Smooth muscle cell (in vitro differentiated cells): ENCODE data around the gene ZRANB1. TPM values are rescaled to one million over a fixed set of nuclear protein-coding genes. Genes with fewer than 3 reads are reported as not detected.

Experiments
- DNase-seq: peaks from one replicate; lab custom pipeline; 2025; ENCODE audit not compliant: unreplicated experiment; lab: John Stamatoyannopoulos, UW
- H2AFZ ChIP-seq: fragments of 200-600 bp; sonication (generic); 2 replicates; pipeline ENCODE4 v1.6.0; 2016; ENCODE audit warnings: antibody characterized with exemption, low read depth, mild to moderate bottlenecking
- H3F3A ChIP-seq: fragments of 200-600 bp; sonication (generic); 2 replicates; pipeline ENCODE4 v1.6.0; 2017; ENCODE audit warnings: antibody characterized with exemption, low read depth
- H3K27ac ChIP-seq: fragments of 200-600 bp; sonication (generic); 2 replicates; pipeline ENCODE4 v1.5.1; 2016; ENCODE audit warnings: low read depth, mild to moderate bottlenecking
- H3K27me3 ChIP-seq: fragments of 200-600 bp; sonication (generic); 2 replicates; pipeline ENCODE4 v1.6.1; 2016; ENCODE audit warnings: low read depth, mild to moderate bottlenecking
- H3K36me3 ChIP-seq: fragments of 200-600 bp; sonication (generic); 2 replicates; pipeline ENCODE4 v1.5.1; 2016; ENCODE audit warnings: low read depth
- H3K4me1 ChIP-seq: fragments of 200-600 bp; sonication (generic); 2 replicates; pipeline ENCODE4 v1.5.1; 2016; ENCODE audit warnings: low read depth
- H3K4me2 ChIP-seq: fragments of 200-600 bp; sonication (generic); 2 replicates; pipeline ENCODE4 v1.6.0; 2016; ENCODE audit warnings: mild to moderate bottlenecking
- H3K4me3 ChIP-seq: fragments of 200-600 bp; sonication (generic); 2 replicates; pipeline ENCODE4 v1.5.1; 2016; ENCODE audit warnings: mild to moderate bottlenecking
- H3K79me2 ChIP-seq: fragments of 200-600 bp; sonication (generic); 2 replicates; pipeline ENCODE4 v1.6.0; 2016; ENCODE audit warnings: low read depth, mild to moderate bottlenecking
- H3K9ac ChIP-seq: fragments of 200-600 bp; sonication (generic); 2 replicates; pipeline ENCODE4 v1.6.0; 2016; ENCODE audit warnings: low read depth
- H3K9me3 ChIP-seq: fragments of 200-600 bp; sonication (generic); replicated peaks from 2 replicates; pipeline ENCODE4 v1.5.1; 2016; ENCODE audit warnings: low read depth
- H4K20me1 ChIP-seq: fragments of 200-600 bp; sonication (generic); 2 replicates; pipeline ENCODE4 v1.6.0; 2016; ENCODE audit warnings: low read depth
- WGBS: methylation state at CpG from one replicate; pipeline ENCODE4 v1.1.7; 2016; ENCODE audit warnings: low lambda C conversion rate; 5-methylcytosine and 5-hydroxymethylcytosine counted together
- polyA plus RNA-seq: library from polyadenylated mRNA; unstranded; fragments of >200 nt; fragmentation: Nextera tagmentation; extraction: Ambion mirVana; gene quantifications from 2 replicates; pipeline ENCODE4 v1.2.1, GENCODE V29; 2016
- total RNA-seq: library from RNA; depleted of rRNA; stranded (reverse); fragments of >200 nt; gene quantifications from 2 replicates; pipeline ENCODE4 v1.2.3, GENCODE V29; 2014
- TF ChIP-seq, protein P1 (sequence below): fragments of 200-600 bp; sonication (generic); IDR thresholded peaks from 2 replicates; pipeline ENCODE4 v1.5.1; 2017; ENCODE audit warnings: borderline replicate concordance, mild to moderate bottlenecking, antibody characterized with exemption; ENCODE audit not compliant: insufficient read depth, poor library complexity, severe bottlenecking

Gene ZRANB1
- total and polyA plus RNA-seq, 2 experiments from 2014 or later: 7.5 to 24.1 TPM

DNA sequence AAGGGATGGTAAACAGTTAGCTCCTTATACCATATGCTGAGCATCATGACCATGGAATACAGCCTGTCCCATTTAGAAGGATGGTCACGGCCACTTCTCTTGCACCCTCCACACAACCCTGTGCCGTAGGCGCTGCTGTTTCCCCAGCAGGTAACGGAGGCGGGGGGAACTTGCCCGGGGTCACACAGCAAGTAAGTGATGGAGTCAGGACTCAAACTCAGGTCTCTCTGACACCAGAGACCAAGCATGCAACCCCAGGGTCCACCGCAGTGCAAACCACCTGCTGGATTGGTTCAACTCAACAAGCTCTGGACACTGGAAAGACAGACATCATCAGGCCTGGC is 71.6 kb downstream of the ZRANB1 start:
- H3K27me3 ChIP-seq: no peaks in the 10 kb centered on the region
- over 99% methylated on average over 7 of the region's 7 CpGs for WGBS
- TF ChIP-seq, protein P1, sequence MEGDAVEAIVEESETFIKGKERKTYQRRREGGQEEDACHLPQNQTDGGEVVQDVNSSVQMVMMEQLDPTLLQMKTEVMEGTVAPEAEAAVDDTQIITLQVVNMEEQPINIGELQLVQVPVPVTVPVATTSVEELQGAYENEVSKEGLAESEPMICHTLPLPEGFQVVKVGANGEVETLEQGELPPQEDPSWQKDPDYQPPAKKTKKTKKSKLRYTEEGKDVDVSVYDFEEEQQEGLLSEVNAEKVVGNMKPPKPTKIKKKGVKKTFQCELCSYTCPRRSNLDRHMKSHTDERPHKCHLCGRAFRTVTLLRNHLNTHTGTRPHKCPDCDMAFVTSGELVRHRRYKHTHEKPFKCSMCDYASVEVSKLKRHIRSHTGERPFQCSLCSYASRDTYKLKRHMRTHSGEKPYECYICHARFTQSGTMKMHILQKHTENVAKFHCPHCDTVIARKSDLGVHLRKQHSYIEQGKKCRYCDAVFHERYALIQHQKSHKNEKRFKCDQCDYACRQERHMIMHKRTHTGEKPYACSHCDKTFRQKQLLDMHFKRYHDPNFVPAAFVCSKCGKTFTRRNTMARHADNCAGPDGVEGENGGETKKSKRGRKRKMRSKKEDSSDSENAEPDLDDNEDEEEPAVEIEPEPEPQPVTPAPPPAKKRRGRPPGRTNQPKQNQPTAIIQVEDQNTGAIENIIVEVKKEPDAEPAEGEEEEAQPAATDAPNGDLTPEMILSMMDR: no peak
- H3K4me2 ChIP-seq: no peak overlapping the region
- H3K9ac ChIP-seq: no peak overlapping the region
- H2AFZ ChIP-seq: no peak overlapping the region
- H3K4me1 ChIP-seq: no peaks in the 10 kb centered on the region
- H3K36me3 ChIP-seq: no peaks in the 10 kb centered on the region
- no peaks in the 10 kb centered on the region for H3K9me3 ChIP-seq
- H3K4me3 ChIP-seq: no peak overlapping the region
- H3K27ac ChIP-seq: no peak overlapping the region
- no peak for DNase-seq
- H3K79me2 ChIP-seq: peaks cover 57% of the 10 kb centered on the region
- H4K20me1 ChIP-seq: peaks cover 100% of the 10 kb centered on the region
- H3F3A ChIP-seq: no peaks in the 10 kb centered on the region

DNA sequence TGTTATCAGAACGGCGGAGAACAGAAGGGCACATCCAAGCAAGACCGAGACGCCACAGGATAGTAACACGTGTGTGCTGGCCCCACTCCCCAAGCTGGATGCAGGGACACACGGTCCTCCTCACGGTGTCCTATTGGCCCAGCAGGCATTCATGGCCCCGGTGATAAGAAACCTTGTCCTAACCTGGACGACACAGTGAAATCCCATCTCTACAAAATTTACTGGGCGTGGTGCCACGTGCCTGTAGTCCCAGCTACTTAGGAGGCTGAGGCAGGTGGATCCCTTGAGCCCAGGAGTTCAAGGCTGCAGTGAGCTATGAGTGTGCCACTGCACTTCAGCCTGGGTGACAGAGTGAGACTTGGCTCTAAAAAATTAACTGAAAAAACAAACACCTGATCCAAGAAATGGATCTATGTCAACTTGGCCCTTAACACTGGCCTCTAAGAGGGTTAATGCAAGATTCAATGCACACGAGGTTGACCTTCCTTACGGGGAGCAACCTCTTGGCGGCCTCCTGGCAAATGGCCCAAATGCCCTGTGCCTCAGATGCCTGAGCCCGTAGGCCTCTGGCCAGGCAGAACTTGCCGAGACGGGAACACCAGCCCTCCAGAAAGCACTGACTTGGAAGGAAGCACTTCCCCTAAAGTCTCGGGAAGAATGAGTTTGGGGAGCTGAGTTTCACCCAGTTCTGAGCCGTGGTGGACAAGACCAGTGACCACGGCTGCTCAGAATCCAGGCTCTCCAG is 72.3 kb downstream of the ZRANB1 start:
- H3K36me3 ChIP-seq: no peaks in the 10 kb centered on the region
- TF ChIP-seq, protein P1: no peak
- peaks cover 100% of the 10 kb centered on the region for H4K20me1 ChIP-seq
- no peak overlapping the region for H3K9ac ChIP-seq
- no peak overlapping the region for H3K27ac ChIP-seq
- DNase-seq: no peak
- H2AFZ ChIP-seq: no peak overlapping the region
- no peaks in the 10 kb centered on the region for H3F3A ChIP-seq
- no peaks in the 10 kb centered on the region for H3K27me3 ChIP-seq
- no peaks in the 10 kb centered on the region for H3K4me1 ChIP-seq
- no peaks in the 10 kb centered on the region for H3K9me3 ChIP-seq
- H3K79me2 ChIP-seq: peaks cover 61% of the 10 kb centered on the region
- H3K4me2 ChIP-seq: no peak overlapping the region
- H3K4me3 ChIP-seq: no peak overlapping the region
- WGBS: 92% methylated on average over 20 of the region's 20 CpGs

DNA sequence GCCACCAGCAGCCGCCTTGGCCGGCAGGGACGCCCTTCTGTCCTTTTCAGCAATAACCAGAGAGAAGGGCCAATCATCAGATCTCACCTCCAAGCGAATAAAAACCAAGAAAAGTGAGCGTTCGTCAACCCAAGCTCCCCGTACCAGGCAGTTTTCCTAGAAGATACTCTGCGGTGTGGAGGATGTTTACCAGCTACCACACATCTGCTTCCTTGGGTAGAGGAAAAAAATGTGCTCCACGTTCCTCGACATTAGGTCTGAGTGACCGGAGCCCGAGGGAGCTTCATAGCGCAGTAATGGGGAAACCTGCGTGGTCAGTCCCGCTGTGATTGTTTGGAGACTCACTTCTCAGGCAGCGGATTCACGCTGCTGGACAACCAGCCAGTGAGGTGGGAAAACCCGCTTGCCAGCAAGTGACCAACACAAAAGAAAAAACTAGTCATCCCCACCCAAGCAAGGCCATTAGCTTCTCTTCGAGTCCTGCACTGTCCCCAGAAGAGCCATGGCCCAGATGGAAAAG is 73.0 kb downstream of the ZRANB1 start:
- Histone ChIP-seq H2AFZ (no peak overlapping the region), H3K36me3 (no peaks in the 10 kb centered on the region), H3K27ac (no peak overlapping the region), H3K27me3 (no peaks in the 10 kb centered on the region), H3K79me2 (peaks cover 63% of the 10 kb centered on the region), H3K9me3 (no peaks in the 10 kb centered on the region), H3K4me1 (no peaks in the 10 kb centered on the region), H4K20me1 (peaks cover 100% of the 10 kb centered on the region), H3K4me3 (no peak overlapping the region), H3K9ac (no peak overlapping the region), H3F3A (no peaks in the 10 kb centered on the region), H3K4me2 (no peak overlapping the region)
- DNase-seq: no peak
- TF ChIP-seq, protein P1: no peak
- WGBS: 93% methylated on average over 19 of the region's 19 CpGs
